Measurements from ENCODE around the gene C1QL3. TPM values are rescaled to one million over a fixed set of nuclear protein-coding genes. Genes with fewer than 3 reads are reported as not detected.
A peak's percentile ranks its signal among the peaks of the same experiment; 100 is the strongest.

The C1QL3 gene
- total and polyA plus RNA-seq, 4 donors = 1.9 to 11.8 (median 6.3) TPM

DNA sequence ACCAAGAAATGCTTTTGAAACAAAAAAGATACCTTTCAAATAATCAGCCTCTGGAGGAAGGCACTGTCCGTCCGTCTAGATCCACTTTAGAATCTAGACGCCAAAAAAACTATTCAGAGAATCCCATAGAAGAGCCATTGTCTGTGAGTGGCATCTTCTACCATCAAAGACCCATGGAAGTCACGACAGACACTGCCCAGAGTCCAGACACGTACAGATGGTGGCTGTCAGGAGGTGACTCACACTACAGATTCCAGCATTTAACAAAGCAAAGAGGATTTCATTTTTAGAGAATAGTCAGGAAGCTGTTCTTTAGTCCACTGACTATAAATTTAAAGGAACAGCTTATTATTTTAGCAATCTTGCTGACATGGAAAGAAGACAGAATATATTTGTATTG is 11.7 kb downstream of the C1QL3 start:
- Histone ChIP-seq H3K4me3 (ENCODE audit: low read depth, low read length) (no peak overlapping the region), H3K27ac (ENCODE audit: low read depth, low read length) (no peak overlapping the region), H3K27me3 (ENCODE audit: control insufficient read depth, insufficient read depth, low read length) (no peaks in the 10 kb centered on the region), H3K36me3 (ENCODE audit: control insufficient read depth, insufficient read depth, low read length) (no peaks in the 10 kb centered on the region), H3K9me3 (ENCODE audit: control insufficient read depth, insufficient read depth, low read length) (no peaks in the 10 kb centered on the region), H3K4me1 (ENCODE audit: control insufficient read depth, insufficient read depth, low read length) (no peaks in the 10 kb centered on the region)
- 71% methylated on average over 3 of the region's 5 CpGs for WGBS (ENCODE audit: insufficient coverage)
- DNase-seq (ENCODE audit: low read depth in 4 of 6, low spot score in 6 of 6) = no peak

DNA sequence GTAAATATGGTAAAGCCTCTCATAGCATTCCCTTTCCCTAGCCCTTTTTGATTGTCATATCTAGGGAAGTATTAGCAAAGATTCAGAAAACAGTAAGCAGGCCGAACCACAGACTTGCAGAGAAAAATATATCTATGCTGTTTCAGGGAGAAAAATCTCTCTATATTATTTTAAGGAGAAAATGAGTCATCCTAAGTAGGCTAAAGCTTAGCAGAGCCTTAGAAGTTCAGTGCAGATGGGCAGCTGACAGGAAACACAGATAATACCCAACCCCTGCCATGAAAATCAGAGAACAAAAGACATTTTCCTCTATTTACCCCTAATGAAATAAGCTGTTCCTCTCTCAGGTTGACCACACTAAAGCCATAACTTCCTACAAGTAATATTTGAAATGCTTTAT is 16.5 kb downstream of the C1QL3 start:
- Histone ChIP-seq H3K4me3 (ENCODE audit: low read depth, low read length) (no peak overlapping the region), H3K36me3 (ENCODE audit: control insufficient read depth, insufficient read depth, low read length) (no peaks in the 10 kb centered on the region), H3K9me3 (ENCODE audit: control insufficient read depth, insufficient read depth, low read length) (no peaks in the 10 kb centered on the region), H3K27ac (ENCODE audit: low read depth, low read length) (no peak overlapping the region), H3K27me3 (ENCODE audit: control insufficient read depth, insufficient read depth, low read length) (no peaks in the 10 kb centered on the region), H3K4me1 (ENCODE audit: control insufficient read depth, insufficient read depth, low read length) (no peaks in the 10 kb centered on the region)
- WGBS (ENCODE audit: insufficient coverage) = no CpG with 5 or more reads among the region's 1 CpG
- DNase-seq (ENCODE audit: low read depth in 4 of 6, low spot score in 6 of 6) = no peak

DNA sequence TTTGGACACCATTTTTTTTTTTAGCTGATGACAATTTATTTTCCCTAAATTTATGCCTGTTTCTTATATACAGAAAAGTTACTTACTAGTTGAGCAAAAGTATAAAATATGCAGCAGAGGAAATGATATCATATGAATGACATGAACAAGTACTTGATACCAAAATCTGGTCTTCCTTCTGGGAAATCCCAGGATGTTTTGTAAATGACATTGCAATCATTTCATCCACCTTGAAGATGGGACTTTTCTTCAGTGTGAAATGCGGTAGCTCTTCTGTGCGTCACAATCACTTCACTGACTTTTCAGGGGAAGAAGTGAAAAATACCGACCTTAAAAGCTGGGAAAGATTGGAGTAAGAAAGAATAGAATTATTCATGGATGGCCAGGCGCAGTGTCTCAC is 23.8 kb downstream of the C1QL3 start:
- no peak overlapping the region for H3K27ac ChIP-seq (ENCODE audit: low read depth, low read length)
- no peaks in the 10 kb centered on the region for H3K9me3 ChIP-seq (ENCODE audit: control insufficient read depth, insufficient read depth, low read length)
- H3K36me3 ChIP-seq (ENCODE audit: control insufficient read depth, insufficient read depth, low read length) = no peaks in the 10 kb centered on the region
- no peaks in the 10 kb centered on the region for H3K27me3 ChIP-seq (ENCODE audit: control insufficient read depth, insufficient read depth, low read length)
- 57% methylated on average over 1 of the region's 4 CpGs for WGBS (ENCODE audit: insufficient coverage)
- H3K4me1 ChIP-seq (ENCODE audit: control insufficient read depth, insufficient read depth, low read length) = no peaks in the 10 kb centered on the region
- DNase-seq (ENCODE audit: low read depth in 4 of 6, low spot score in 6 of 6) = no peak
- H3K4me3 ChIP-seq (ENCODE audit: low read depth, low read length) = no peak overlapping the region

- DNase-seq (ENCODE audit: low read depth in 4 of 6, low spot score in 6 of 6) = peak in 2 of 6 donors; percentile 43 to 72
- Histone ChIP-seq H3K4me3 (ENCODE audit: low read depth, low read length) (no peak overlapping the region), H3K27ac (ENCODE audit: low read depth, low read length) (no peak overlapping the region), H3K9me3 (ENCODE audit: control insufficient read depth, insufficient read depth, low read length) (no peaks in the 10 kb centered on the region), H3K27me3 (ENCODE audit: control insufficient read depth, insufficient read depth, low read length) (no peaks in the 10 kb centered on the region), H3K36me3 (ENCODE audit: control insufficient read depth, insufficient read depth, low read length) (no peaks in the 10 kb centered on the region), H3K4me1 (ENCODE audit: control insufficient read depth, insufficient read depth, low read length) (no peaks in the 10 kb centered on the region)
- WGBS (ENCODE audit: insufficient coverage) = no CpG with 5 or more reads among the region's 10 CpGs
These were observed 27.7 kb downstream of the C1QL3 start for GRCh38 chr10:16493884-16494536.

DNA sequence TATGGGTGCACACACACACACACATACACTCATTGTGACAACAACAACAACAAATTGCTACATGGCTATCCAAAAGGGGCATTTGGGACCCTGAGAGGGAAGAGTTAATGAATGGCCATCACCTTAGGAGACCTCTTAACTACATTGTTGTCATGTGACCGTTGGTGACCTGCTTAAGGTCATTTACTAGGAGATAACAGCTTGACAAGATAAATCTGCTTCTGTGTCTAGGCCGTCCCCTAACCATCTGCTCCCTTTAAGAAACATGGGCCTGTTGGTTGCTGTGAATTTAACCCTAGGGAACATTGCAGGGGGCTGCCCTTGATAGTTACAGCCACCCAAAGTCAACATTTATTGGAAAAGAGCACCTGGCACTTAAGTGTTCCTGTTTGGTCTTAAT is 29.7 kb downstream of the C1QL3 start:
- Histone ChIP-seq H3K27ac (ENCODE audit: low read depth, low read length) (no peak overlapping the region), H3K4me3 (ENCODE audit: low read depth, low read length) (no peak overlapping the region), H3K9me3 (ENCODE audit: control insufficient read depth, insufficient read depth, low read length) (no peaks in the 10 kb centered on the region), H3K36me3 (ENCODE audit: control insufficient read depth, insufficient read depth, low read length) (no peaks in the 10 kb centered on the region), H3K27me3 (ENCODE audit: control insufficient read depth, insufficient read depth, low read length) (no peaks in the 10 kb centered on the region), H3K4me1 (ENCODE audit: control insufficient read depth, insufficient read depth, low read length) (no peaks in the 10 kb centered on the region)
- WGBS (ENCODE audit: insufficient coverage) = 86% methylated on average over 1 of the region's 2 CpGs
- no peak for DNase-seq (ENCODE audit: low read depth in 4 of 6, low spot score in 6 of 6)

DNA sequence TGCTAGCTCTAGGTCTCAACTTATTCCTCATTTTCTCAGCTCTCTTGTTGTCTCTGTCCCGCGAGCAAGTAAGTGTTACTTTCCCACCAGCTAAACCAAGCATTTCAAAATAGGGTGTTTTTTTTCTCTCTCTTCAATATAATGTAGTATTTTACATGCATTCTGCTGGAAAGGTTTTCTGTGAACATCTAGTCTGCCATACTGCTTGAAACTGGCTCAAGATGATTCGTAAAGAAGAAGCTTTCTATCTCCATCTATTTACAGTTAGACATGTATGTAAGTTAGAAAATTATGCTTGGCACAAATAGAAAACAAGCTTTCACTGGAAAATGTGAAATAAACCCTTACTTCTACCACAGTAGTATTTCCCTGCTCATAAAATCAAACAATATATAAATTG is 31.2 kb downstream of the C1QL3 start:
- Histone ChIP-seq H3K4me3 (ENCODE audit: low read depth, low read length) (no peak overlapping the region), H3K9me3 (ENCODE audit: control insufficient read depth, insufficient read depth, low read length) (no peaks in the 10 kb centered on the region), H3K27me3 (ENCODE audit: control insufficient read depth, insufficient read depth, low read length) (no peaks in the 10 kb centered on the region), H3K4me1 (ENCODE audit: control insufficient read depth, insufficient read depth, low read length) (no peaks in the 10 kb centered on the region), H3K36me3 (ENCODE audit: control insufficient read depth, insufficient read depth, low read length) (no peaks in the 10 kb centered on the region), H3K27ac (ENCODE audit: low read depth, low read length) (no peak overlapping the region)
- WGBS (ENCODE audit: insufficient coverage) = no CpG with 5 or more reads among the region's 3 CpGs
- DNase-seq (ENCODE audit: low read depth in 4 of 6, low spot score in 6 of 6) = peak in 1 of 6 donors; percentile 85

GRCh38 chr10:16483241-16483917 is 38.3 kb downstream of the C1QL3 start:
- Histone ChIP-seq H3K4me3 (ENCODE audit: low read depth, low read length) (no peak overlapping the region), H3K27me3 (ENCODE audit: control insufficient read depth, insufficient read depth, low read length) (no peaks in the 10 kb centered on the region), H3K27ac (ENCODE audit: low read depth, low read length) (no peak overlapping the region), H3K4me1 (ENCODE audit: control insufficient read depth, insufficient read depth, low read length) (no peaks in the 10 kb centered on the region), H3K36me3 (ENCODE audit: control insufficient read depth, insufficient read depth, low read length) (no peaks in the 10 kb centered on the region), H3K9me3 (ENCODE audit: control insufficient read depth, insufficient read depth, low read length) (no peaks in the 10 kb centered on the region)
- 92% methylated on average over 4 of the region's 11 CpGs for WGBS (ENCODE audit: insufficient coverage)
- no peak for DNase-seq (ENCODE audit: low read depth in 4 of 6, low spot score in 6 of 6)

DNA sequence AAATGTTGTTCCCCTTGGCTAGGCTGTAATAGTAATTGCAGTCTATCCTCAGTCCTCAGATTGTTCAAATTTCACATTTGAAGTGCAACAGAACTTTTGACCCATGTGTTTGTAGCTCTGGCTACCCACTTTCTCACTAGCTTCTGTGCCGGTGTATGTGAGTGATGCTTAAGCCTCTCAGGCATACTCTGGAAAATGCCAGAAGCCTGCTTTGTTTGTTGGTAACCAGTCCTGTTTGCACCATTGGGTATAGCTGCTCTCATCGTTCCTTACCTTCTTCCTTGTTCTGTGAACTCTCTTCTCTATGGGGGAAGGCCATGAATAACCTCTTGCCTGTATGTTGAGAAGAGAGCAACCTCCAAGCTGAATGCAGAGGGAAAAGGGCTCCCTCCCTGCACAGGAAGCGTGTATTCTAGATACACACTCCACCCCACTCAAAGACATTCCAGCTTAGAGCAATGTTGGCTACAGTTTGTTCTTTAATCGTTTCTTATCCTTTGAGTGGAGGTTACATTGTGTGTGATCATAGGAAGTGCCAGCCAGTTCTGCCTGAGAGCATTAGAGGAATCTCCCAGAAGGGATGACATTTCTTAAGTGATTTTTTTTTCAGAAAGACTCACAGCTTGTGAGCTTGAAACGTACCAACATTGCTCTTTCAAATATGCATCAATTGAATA is 40.5 kb downstream of the C1QL3 start:
- peak in 2 of 6 donors; percentile 7 to 47 for DNase-seq (ENCODE audit: low read depth in 4 of 6, low spot score in 6 of 6)
- no peaks in the 10 kb centered on the region for H3K36me3 ChIP-seq (ENCODE audit: control insufficient read depth, insufficient read depth, low read length)
- no peak overlapping the region for H3K27ac ChIP-seq (ENCODE audit: low read depth, low read length)
- 40% methylated on average over 1 of the region's 5 CpGs for WGBS (ENCODE audit: insufficient coverage)
- no peaks in the 10 kb centered on the region for H3K27me3 ChIP-seq (ENCODE audit: control insufficient read depth, insufficient read depth, low read length)
- H3K4me3 ChIP-seq (ENCODE audit: low read depth, low read length) = no peak overlapping the region
- no peaks in the 10 kb centered on the region for H3K4me1 ChIP-seq (ENCODE audit: control insufficient read depth, insufficient read depth, low read length)
- no peaks in the 10 kb centered on the region for H3K9me3 ChIP-seq (ENCODE audit: control insufficient read depth, insufficient read depth, low read length)

DNA sequence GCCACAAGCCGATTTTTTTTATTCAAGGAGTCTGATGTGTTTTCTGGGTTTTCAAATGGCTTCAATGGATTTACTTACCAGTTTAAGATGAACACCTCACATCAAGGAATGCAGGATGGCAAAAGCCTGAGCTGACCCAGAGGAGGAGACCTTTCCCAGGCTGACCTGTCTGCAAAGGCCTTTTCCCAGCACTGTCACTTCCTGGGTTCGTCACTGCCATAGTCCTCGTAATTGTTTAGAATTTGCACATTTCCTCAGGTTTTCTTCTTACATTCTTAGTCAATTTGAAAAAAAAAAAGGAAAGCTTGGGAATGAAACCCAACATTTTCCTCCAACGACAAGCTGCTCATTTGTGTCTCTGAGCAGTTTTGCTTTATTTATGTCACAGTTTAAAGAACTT is 42.9 kb downstream of the C1QL3 start:
- Histone ChIP-seq H3K36me3 (ENCODE audit: control insufficient read depth, insufficient read depth, low read length) (no peaks in the 10 kb centered on the region), H3K27ac (ENCODE audit: low read depth, low read length) (no peak overlapping the region), H3K9me3 (ENCODE audit: control insufficient read depth, insufficient read depth, low read length) (no peaks in the 10 kb centered on the region), H3K27me3 (ENCODE audit: control insufficient read depth, insufficient read depth, low read length) (no peaks in the 10 kb centered on the region), H3K4me3 (ENCODE audit: low read depth, low read length) (no peak overlapping the region), H3K4me1 (ENCODE audit: control insufficient read depth, insufficient read depth, low read length) (no peaks in the 10 kb centered on the region)
- DNase-seq (ENCODE audit: low read depth in 4 of 6, low spot score in 6 of 6) = no peak
- WGBS (ENCODE audit: insufficient coverage) = 83% methylated on average over 1 of the region's 4 CpGs

DNA sequence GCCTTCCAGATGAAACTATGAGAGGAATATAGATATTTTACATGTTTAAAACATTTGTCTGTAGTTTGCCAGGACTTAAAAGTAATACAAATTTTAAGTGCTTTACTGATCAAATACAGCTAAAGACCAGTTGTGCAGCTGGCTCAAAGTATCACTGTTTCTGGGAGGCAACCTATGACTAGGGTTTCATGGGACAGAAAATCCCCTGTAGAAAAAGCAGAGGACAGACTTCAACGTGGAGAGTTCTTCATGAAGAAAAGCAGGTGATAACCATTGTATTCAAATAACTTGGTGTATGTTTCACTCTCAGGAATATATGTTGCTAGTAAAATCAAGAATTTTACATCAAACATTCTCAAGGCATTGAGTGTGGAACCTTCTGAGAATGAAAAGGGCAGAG is 43.9 kb downstream of the C1QL3 start:
- Histone ChIP-seq H3K27ac (ENCODE audit: low read depth, low read length) (no peak overlapping the region), H3K4me3 (ENCODE audit: low read depth, low read length) (no peak overlapping the region), H3K9me3 (ENCODE audit: control insufficient read depth, insufficient read depth, low read length) (no peaks in the 10 kb centered on the region), H3K27me3 (ENCODE audit: control insufficient read depth, insufficient read depth, low read length) (no peaks in the 10 kb centered on the region), H3K4me1 (ENCODE audit: control insufficient read depth, insufficient read depth, low read length) (no peaks in the 10 kb centered on the region), H3K36me3 (ENCODE audit: control insufficient read depth, insufficient read depth, low read length) (no peaks in the 10 kb centered on the region)
- DNase-seq (ENCODE audit: low read depth in 4 of 6, low spot score in 6 of 6) = no peak
- 100% methylated on average over 1 of the region's 1 CpG for WGBS (ENCODE audit: insufficient coverage)

Measured in spinal cord (tissue), 10 donors.